Aorta (tissue), 5 donors: ENCODE measurements around the gene LAS1L. TPM values are rescaled to one million over a fixed set of nuclear protein-coding genes. Genes with fewer than 3 reads are reported as not detected.
"Not testable (repeated sequence)": the region's sequence is repeated elsewhere in the genome, so short reads cannot be mapped to it uniquely, and the experiment has no call there.

ENCODE experiments used
- ATAC-seq: fragments of 200-7000 bp; cut with Tn5 transposase; one replicate; pipeline ENCODE4 v1.9.1; 2022; ENCODE audit warnings: moderate library complexity; ENCODE audit not compliant: low FRiP score
- DNase-seq, 2 donors: peaks; one replicate each; pipeline ENCODE4 v3.0.0-alpha.2; 2020
- H3K27ac ChIP-seq, 2 donors: one replicate each; pipeline ENCODE4 v1.5.1; 2013; ENCODE audit warnings: low read length in 2 of 2, mild to moderate bottlenecking in 2 of 2, moderate library complexity in 2 of 2, control low read depth in 1 of 2, inconsistent platforms in 1 of 2, low read depth in 1 of 2
- H3K27me3 ChIP-seq, 2 donors: one replicate each; pipeline ENCODE4 v1.6.1; 2013; ENCODE audit warnings: control low read depth in 1 of 2, low read length in 1 of 2, mild to moderate bottlenecking in 1 of 2, moderate library complexity in 1 of 2; ENCODE audit not compliant: insufficient read depth in 2 of 2, control insufficient read depth in 1 of 2
- H3K36me3 ChIP-seq, 2 donors: one replicate each; pipeline ENCODE4 v1.6.1; 2013; ENCODE audit warnings: control low read depth in 1 of 2, low read length in 1 of 2, mild to moderate bottlenecking in 1 of 2; ENCODE audit not compliant: insufficient read depth in 2 of 2, control insufficient read depth in 1 of 2
- H3K4me1 ChIP-seq, 2 donors: one replicate each; pipeline ENCODE4 v1.6.1; 2013; ENCODE audit warnings: low read length in 2 of 2, control low read depth in 1 of 2, mild to moderate bottlenecking in 1 of 2, moderate library complexity in 1 of 2; ENCODE audit not compliant: insufficient read depth in 2 of 2, control insufficient read depth in 1 of 2
- H3K4me3 ChIP-seq, 2 donors: one replicate each; pipeline ENCODE4 v1.5.1; 2013; ENCODE audit warnings: low read length in 2 of 2, control low read depth in 1 of 2, mild to moderate bottlenecking in 1 of 2
- H3K9me3 ChIP-seq: one replicate; pipeline ENCODE4 v1.6.1; 2013; ENCODE audit warnings: mild to moderate bottlenecking, low read length; ENCODE audit not compliant: control insufficient read depth
- WGBS, 2 donors: extraction: QIAGEN DNeasy Blood & Tissue Kit; methylation state at CpG; one replicate each; pipeline ENCODE4 v1.1.7; 2013; 5-methylcytosine and 5-hydroxymethylcytosine counted together
- intact Hi-C, 2 donors: fragments of 100-400 bp; cut with DNase I; formaldehyde crosslinking; loops; one replicate each; pipeline versions ENCODE4 v1.14.2 to v1.15.0; 2022
- polyA plus RNA-seq, 2 donors: library from polyadenylated mRNA; stranded (reverse); fragments of 200-250 nt; gene quantifications; one replicate each; pipeline ENCODE4 v1.2.3, GENCODE V29; 2013
- total RNA-seq, 2 donors: library from RNA; stranded (reverse); fragmentation: NEBNext Ultra II Directional; extraction: Animal tissue kit (Norgen Biotek cat#: 25700); gene quantifications; one replicate each; pipeline ENCODE4 v1.2.1, GENCODE V29; 2021
- donor health status: healthy with polysubstance abuse.
- donor health status: Bipolar disorder and iron deficiency.
- donor health status: DM: no; HTN: no; CAD: no.
- donor health status: DM: no; HTN: no; CAD: no.
- donor health status: DM: yes; HTN: yes; CAD: no.

LAS1L gene
- total and polyA plus RNA-seq, 4 donors: 23.9 to 49.8 (median 25.0) TPM

- Histone ChIP-seq H3K27ac (no peak overlapping the region), H3K36me3 (no peaks in the 10 kb centered on the region), H3K27me3 (no peaks in the 10 kb centered on the region), H3K9me3 (no peaks in the 10 kb centered on the region), H3K4me1 (no peaks in the 10 kb centered on the region), H3K4me3 (no peak overlapping the region)
- WGBS, 2 donors: 84 to 86% methylated on average over 11 of the region's 11 CpGs
- intact Hi-C loops: no loop called here
- ATAC-seq (no peak), DNase-seq (no peak)
Measured at GRCh38 chrX:65502618-65503017, 32.0 kb downstream of the LAS1L start.

- 70 to 91% methylated on average over 1 of the region's 1 CpG for WGBS, 2 donors
- no peak for DNase-seq
- Histone ChIP-seq H3K27me3 (no peaks in the 10 kb centered on the region), H3K4me3 (no peak overlapping the region), H3K36me3 (no peaks in the 10 kb centered on the region), H3K27ac (no peak overlapping the region), H3K9me3 (no peaks in the 10 kb centered on the region), H3K4me1 (no peaks in the 10 kb centered on the region)
- intact Hi-C loops: no loop called here
- no peak for ATAC-seq
Measured at GRCh38 chrX:65493431-65493830, 41.2 kb downstream of the LAS1L start.

- WGBS, 2 donors: 87 to 97% methylated on average over 3 of the region's 3 CpGs
- Histone ChIP-seq H3K9me3 (no peaks in the 10 kb centered on the region), H3K4me3 (no peak overlapping the region), H3K27ac (no peak overlapping the region), H3K36me3 (no peaks in the 10 kb centered on the region), H3K27me3 (no peaks in the 10 kb centered on the region), H3K4me1 (no peaks in the 10 kb centered on the region)
- no peak for ATAC-seq
- intact Hi-C loops: no loop called here
- no peak for DNase-seq
Measured at GRCh38 chrX:65491620-65492019, 43.0 kb downstream of the LAS1L start.

- intact Hi-C loops: no loop called here
- ATAC-seq: no peak
- WGBS, 2 donors: 66 to 79% methylated on average over 5 of the region's 5 CpGs
Measured at GRCh38 chrX:65488495-65488894, 46.1 kb downstream of the LAS1L start.

GRCh38 chrX:65480960-65481359 is 53.6 kb downstream of the LAS1L start:
- Histone ChIP-seq H3K4me3 (no peak overlapping the region), H3K9me3 (no peaks in the 10 kb centered on the region), H3K36me3 (no peaks in the 10 kb centered on the region), H3K4me1 (no peaks in the 10 kb centered on the region), H3K27me3 (no peaks in the 10 kb centered on the region), H3K27ac (no peak overlapping the region)
- DNase-seq (no peak), ATAC-seq (no peak)
- WGBS, 2 donors: 61 to 63% methylated on average over 3 of the region's 3 CpGs
- intact Hi-C loops: no loop called here

More at GRCh38 chrX:65488495-65488894, 46.1 kb downstream of the LAS1L start:
- DNase-seq: no peak
- no peak overlapping the region for H3K27ac ChIP-seq
- no peaks in the 10 kb centered on the region for H3K9me3 ChIP-seq
- H3K4me1 ChIP-seq: no peaks in the 10 kb centered on the region
- no peaks in the 10 kb centered on the region for H3K36me3 ChIP-seq
- no peaks in the 10 kb centered on the region for H3K27me3 ChIP-seq
- H3K4me3 ChIP-seq: no peak overlapping the region

GRCh38 chrX:65479102-65479501 is 55.5 kb downstream of the LAS1L start:
- H3K27me3 ChIP-seq, H3K4me1 ChIP-seq, H3K9me3 ChIP-seq, intact Hi-C loops, H3K4me3 ChIP-seq, DNase-seq, H3K27ac ChIP-seq, ATAC-seq, H3K36me3 ChIP-seq: not testable (repeated sequence)
- WGBS, 2 donors: 75 to 81% methylated on average over 3 of the region's 3 CpGs

GRCh38 chrX:65476564-65476963 is 58.0 kb downstream of the LAS1L start:
- DNase-seq (no peak), ATAC-seq (no peak)
- no peaks in the 10 kb centered on the region for H3K27me3 ChIP-seq
- H3K27ac ChIP-seq: no peak overlapping the region
- no peaks in the 10 kb centered on the region for H3K36me3 ChIP-seq
- H3K4me1 ChIP-seq: no peaks in the 10 kb centered on the region
- H3K4me3 ChIP-seq: no peak overlapping the region
- no peaks in the 10 kb centered on the region for H3K9me3 ChIP-seq
- WGBS, 2 donors: 62 to 91% methylated on average over 2 of the region's 2 CpGs
- intact Hi-C loops: no loop called here

- Histone ChIP-seq H3K4me1 (no peaks in the 10 kb centered on the region), H3K27ac (no peak overlapping the region), H3K9me3 (no peaks in the 10 kb centered on the region), H3K27me3 (no peaks in the 10 kb centered on the region), H3K36me3 (no peaks in the 10 kb centered on the region), H3K4me3 (no peak overlapping the region)
- intact Hi-C loops: no loop called here
- WGBS, 2 donors: 9 to 33% methylated on average over 4 of the region's 4 CpGs
- ATAC-seq (no peak), DNase-seq (no peak)
Measured at GRCh38 chrX:65463550-65463949, 71.0 kb downstream of the LAS1L start.
